Measurements from ENCODE around the gene TOGARAM1.

DNA sequence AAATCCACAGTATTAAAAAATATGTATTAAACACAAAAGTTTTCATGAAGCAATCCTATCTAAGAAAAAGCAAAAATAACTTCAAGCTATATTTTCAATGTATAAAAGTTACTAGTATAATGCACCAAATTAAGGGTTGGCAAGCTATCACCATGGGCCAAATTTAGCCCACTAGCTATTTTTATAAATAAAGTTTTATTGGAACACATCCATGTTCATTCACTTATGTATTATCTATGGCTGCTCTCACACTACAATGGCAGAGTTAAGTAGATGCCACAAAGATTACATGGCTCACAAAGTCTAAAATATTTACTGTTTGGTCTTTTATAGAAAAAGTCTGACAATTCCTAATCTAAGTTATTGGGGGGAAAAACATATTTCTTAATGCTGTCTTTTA, 17.9 kb upstream of the TOGARAM1 start:
- TF ChIP-seq YY1 (IDR thresholded peaks at IDR 0.05; ENCODE audit: insufficient read depth, insufficient read length) (no peak), ZNF274 (IDR thresholded peaks at IDR 0.05; ENCODE audit: low read depth, low read length) (no peak), SUZ12 (IDR thresholded peaks at IDR 0.05; ENCODE audit: extremely low read depth, insufficient read depth, insufficient read length) (no peak)
